IPS DF 6.9 (cell line): ENCODE measurements around the gene IGF2R.
"Not testable (repeated sequence)": the region's sequence is repeated elsewhere in the genome, so short reads cannot be mapped to it uniquely, and the experiment has no call there.

Experiments used
- DNase-seq: peaks from one replicate; pipeline ENCODE4 v3.0.0-alpha.2; 2013; ENCODE audit warnings: low read depth, low spot score
- H3K27ac ChIP-seq: one replicate; pipeline ENCODE4 v1.5.1; 2013; ENCODE audit warnings: low read length, control low read depth
- H3K27me3 ChIP-seq: 2 replicates; pipeline ENCODE4 v1.6.1; 2013; ENCODE audit warnings: mild to moderate bottlenecking, low read length; ENCODE audit not compliant: control insufficient read depth, insufficient read depth
- H3K36me3 ChIP-seq: 2 replicates; pipeline ENCODE4 v1.6.1; 2013; ENCODE audit warnings: low read length; ENCODE audit not compliant: control insufficient read depth, insufficient read depth
- H3K4me1 ChIP-seq: 2 replicates; pipeline ENCODE4 v1.6.1; 2013; ENCODE audit warnings: low read length; ENCODE audit not compliant: control insufficient read depth, insufficient read depth
- H3K4me3 ChIP-seq: 2 replicates; pipeline ENCODE4 v1.5.1; 2013; ENCODE audit warnings: mild to moderate bottlenecking, low read length
- H3K9me3 ChIP-seq: 2 replicates; pipeline ENCODE4 v1.6.1; 2013; ENCODE audit warnings: low read length, inconsistent platforms; ENCODE audit not compliant: control insufficient read depth, insufficient read depth
- WGBS: extraction: QIAGEN DNeasy Blood & Tissue Kit; methylation state at CpG from one replicate; pipeline ENCODE4 v1.1.7; 2013; ENCODE audit warnings: mixed read lengths, missing lambda C conversion rate; ENCODE audit not compliant: insufficient read length, insufficient coverage; 5-methylcytosine and 5-hydroxymethylcytosine counted together

Gene IGF2R

DNA sequence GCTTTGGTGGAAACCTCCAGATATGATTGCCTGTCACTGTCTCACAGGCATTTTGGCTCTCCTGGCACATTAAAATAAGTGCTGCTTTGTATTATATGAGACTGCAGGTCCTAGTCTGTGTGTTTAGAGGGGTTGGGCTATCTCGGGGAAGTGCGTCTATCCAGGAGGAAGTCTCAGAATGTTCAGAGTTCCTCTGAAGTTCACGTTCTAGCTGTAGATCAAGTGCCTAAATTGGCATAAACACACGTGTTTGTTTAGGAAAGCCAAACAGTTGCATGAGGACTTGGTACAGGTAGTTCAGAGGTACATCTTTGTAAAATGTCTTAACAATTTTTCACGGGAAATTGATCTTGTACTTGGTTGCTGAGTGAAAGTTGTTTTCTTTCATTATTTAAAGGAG lies 116.3 kb downstream of the IGF2R start:
- Histone ChIP-seq H3K27me3 (no peaks in the 10 kb centered on the region), H3K4me3 (no peak overlapping the region)
- no CpG with 5 or more reads among the region's 5 CpGs for WGBS

DNA sequence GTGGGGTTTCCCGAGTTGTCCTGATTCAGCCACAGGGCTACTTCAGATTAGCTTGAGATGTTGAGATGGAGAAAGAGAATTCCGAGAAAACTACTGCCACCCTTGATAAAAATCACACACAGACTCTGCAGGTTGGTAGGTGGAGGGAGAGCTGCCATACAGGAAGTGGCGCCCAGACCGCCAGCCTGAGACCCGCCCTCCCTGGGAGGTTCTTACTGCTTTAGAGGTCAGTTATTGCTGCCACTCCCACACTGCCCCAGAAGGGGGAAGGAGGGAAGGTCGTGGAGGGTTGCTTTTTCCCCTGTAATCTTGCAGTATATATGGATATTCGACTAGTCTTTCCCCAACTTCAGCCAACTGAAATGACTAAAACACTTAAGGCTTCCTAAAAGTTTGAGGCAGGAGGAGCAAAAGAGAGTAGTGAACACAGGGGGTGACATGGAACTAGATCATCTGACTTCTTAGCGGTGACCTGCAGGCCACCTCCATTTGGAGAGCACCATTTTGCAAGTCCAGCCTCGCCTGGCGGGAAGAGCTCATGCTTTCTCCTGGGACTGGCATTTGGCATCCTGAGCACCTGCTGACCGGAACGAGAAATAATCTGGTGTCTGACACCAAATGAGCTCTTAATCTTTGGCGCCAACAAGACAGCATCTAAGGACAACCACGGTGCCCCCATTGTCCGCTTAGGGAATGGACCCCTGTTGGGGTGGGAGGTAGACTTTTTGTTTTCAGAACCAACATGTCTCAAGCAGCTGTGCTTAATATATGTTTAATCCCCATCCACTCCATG lies 117.0 kb downstream of the IGF2R start:
- H3K4me3 ChIP-seq, result no peak overlapping the region
- DNase-seq, result no peak
- H3K27me3 ChIP-seq, result no peaks in the 10 kb centered on the region
- no peaks in the 10 kb centered on the region for H3K4me1 ChIP-seq
- no peak overlapping the region for H3K27ac ChIP-seq
- H3K9me3 ChIP-seq, result no peaks in the 10 kb centered on the region
- peaks cover 27% of the 10 kb centered on the region for H3K36me3 ChIP-seq
- no CpG with 5 or more reads among the region's 15 CpGs for WGBS

More for the DNA sequence above, 116.3 kb downstream of the IGF2R start:
- Histone ChIP-seq H3K9me3 (no peaks in the 10 kb centered on the region), H3K36me3 (peaks cover 27% of the 10 kb centered on the region), H3K27ac (no peak overlapping the region), H3K4me1 (no peaks in the 10 kb centered on the region)
- DNase-seq, result no peak

DNA sequence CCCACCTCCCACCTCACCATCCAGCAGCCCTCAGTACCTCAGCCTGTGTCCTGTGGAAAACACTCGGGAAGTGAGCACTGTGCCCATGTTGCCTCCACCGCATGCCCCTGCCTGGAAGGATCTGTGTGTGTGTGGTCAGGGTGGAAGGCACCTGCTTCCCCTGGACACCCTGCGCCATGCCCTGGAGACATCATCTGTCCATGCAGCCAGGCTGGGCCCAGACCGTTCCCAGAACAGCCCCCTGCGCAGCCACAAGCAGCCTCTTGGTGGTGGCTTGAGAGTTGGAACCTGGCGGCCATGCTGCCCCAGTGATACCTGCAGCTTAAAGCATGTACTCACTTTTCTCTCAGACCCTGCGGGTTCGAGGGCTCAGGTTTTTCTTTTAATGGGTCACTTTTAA lies 117.9 kb downstream of the IGF2R start:
- H3K27ac ChIP-seq, result no peak overlapping the region
- no peaks in the 10 kb centered on the region for H3K9me3 ChIP-seq
- H3K36me3 ChIP-seq, result peaks cover 30% of the 10 kb centered on the region
- no peak overlapping the region for H3K4me3 ChIP-seq
- no peak for DNase-seq
- no peaks in the 10 kb centered on the region for H3K4me1 ChIP-seq
- H3K27me3 ChIP-seq, result no peaks in the 10 kb centered on the region
- no CpG with 5 or more reads among the region's 8 CpGs for WGBS

DNA sequence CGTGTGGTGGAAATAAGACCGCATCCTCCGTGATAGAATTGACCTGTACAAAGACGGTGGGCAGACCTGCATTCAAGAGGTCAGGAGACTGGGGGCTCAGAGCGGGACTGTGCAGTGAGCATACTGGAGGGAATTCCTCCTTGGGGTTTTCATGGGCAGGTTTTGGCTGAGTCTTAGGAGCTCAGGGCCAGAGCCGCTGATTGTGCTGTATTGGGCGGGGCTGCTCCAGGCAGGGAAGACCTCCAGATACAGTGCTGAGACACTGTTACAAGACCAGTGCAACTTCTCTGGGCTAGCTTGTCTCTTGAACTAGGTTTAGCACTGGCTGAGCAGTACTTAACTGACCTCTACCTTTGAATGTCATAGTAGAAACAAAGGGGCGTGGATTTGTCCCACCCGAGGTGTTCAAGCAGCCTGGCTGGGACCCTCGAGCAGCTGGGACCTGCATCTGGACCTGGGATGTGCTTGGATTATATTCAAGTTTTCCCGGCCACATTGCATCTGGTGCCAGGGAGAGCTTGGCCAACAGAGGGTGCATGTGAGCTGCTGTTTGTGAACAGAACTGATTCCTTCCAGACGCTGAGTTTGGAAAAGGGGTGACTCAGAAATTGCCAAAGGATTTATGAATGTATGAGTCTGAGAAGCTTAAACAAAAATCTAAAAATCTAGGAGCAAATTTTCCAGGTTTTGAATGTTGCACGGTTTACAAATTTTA lies 119.3 kb downstream of the IGF2R start:
- H3K36me3 ChIP-seq, result peaks cover 39% of the 10 kb centered on the region
- no peak for DNase-seq
- WGBS, result no CpG with 5 or more reads among the region's 13 CpGs

DNA sequence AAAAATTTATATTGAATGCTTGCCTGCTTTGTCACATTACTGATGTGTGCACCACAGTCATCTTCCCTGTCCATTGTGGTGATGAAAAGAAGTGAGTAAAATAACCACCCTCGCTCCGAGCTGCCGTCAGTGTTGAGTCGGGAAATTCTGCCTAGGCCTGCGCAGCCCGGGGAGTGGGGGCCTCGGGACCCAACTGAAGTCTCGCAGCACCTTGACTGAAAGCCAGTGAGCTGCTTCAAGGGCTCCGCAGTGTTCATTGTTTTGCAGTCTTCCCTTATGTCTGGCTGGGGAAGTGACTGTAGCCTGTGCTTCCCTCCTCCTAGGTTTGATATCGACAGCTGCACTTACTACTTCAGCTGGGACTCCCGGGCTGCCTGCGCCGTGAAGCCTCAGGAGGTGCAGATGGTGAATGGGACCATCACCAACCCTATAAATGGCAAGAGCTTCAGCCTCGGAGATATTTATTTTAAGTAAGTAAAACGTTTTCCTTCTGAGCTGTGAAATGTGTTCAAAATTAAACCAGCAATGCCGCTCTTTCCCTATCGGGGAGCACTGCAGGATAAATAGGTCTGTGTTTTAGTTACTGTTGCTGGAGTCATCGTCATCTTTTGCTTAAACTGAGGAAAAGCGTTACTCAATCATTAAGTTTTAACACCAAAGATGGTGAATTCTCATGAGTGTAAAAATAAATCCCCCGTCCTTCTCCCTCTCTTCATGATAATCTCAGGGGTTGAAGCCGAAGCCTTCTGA lies 120.1 kb downstream of the IGF2R start:
- Histone ChIP-seq H3K27ac (no peak overlapping the region), H3K4me1 (no peaks in the 10 kb centered on the region)

More for the DNA sequence above, 119.3 kb downstream of the IGF2R start:
- H3K27ac ChIP-seq, result no peak overlapping the region
- no peaks in the 10 kb centered on the region for H3K27me3 ChIP-seq
- H3K4me3 ChIP-seq, result no peak overlapping the region
- no peaks in the 10 kb centered on the region for H3K9me3 ChIP-seq
- H3K4me1 ChIP-seq, result no peaks in the 10 kb centered on the region

DNA sequence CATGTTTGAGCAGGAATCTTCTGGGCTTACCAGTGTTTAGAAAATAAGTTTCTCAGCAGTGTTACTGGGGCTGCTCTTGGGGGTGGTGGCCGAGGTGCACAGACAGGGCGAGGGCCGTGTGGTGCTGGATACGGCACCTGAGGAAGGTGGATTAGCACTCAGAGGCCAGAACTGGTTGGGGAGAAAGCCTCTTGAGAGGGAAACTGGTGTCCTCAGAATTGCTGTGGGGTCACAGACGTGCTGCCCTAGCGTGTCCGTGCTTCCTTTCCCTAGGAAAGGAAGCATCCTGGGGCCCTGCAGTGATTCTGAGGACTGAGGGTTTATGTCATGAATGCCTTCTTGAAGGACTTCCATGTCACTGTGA lies 120.6 kb downstream of the IGF2R start:
- Histone ChIP-seq H3K4me3 (no peak overlapping the region), H3K27ac (no peak overlapping the region), H3K4me1 (no peaks in the 10 kb centered on the region), H3K27me3 (no peaks in the 10 kb centered on the region), H3K9me3 (no peaks in the 10 kb centered on the region), H3K36me3 (peaks cover 35% of the 10 kb centered on the region)
- WGBS, result no CpG with 5 or more reads among the region's 7 CpGs
- DNase-seq, result no peak

More for the DNA sequence above, 120.1 kb downstream of the IGF2R start:
- no CpG with 5 or more reads among the region's 21 CpGs for WGBS
- Histone ChIP-seq H3K27me3 (no peaks in the 10 kb centered on the region), H3K4me3 (no peak overlapping the region), H3K9me3 (no peaks in the 10 kb centered on the region), H3K36me3 (peaks cover 41% of the 10 kb centered on the region)
- no peak for DNase-seq

DNA sequence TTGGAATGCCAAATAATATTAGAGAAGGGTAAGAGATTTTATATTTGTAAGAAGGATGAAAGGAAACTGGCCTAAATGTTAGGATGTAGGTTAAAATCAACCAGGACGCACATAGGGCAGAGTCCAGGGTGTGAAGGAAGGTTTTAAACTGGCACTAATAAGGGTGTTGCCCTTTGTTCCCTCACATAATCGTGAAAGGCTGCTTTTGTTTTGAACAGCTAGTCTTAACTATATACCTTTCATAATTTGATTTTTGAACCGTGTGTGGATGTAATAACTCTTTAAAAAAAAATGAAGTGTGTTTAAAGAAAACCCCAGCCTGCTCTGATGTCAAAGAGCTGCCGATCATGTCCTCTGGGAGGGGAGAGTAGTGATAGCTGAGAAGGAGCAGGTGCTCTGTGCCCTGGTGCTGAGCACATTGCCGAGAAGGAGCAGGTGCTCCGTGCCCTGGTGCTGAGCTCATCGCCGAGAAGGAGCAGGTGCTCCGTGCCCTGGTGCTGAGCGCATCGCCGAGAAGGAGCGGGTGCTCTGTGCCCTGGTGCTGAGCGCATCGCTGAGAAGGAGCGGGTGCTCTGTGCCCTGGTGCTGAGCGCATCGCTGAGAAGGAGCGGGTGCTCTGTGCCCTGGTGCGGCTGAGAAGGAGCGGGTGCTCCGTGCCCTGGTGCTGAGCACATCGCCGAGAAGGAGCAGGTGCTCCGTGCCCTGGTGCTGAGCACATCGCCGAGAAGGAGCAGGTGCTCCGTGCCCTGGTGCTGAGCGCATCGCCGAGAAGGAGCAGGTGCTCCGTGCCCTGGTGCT lies 121.8 kb downstream of the IGF2R start:
- DNase-seq, H3K4me3 ChIP-seq, H3K27me3 ChIP-seq, H3K9me3 ChIP-seq, H3K4me1 ChIP-seq, H3K27ac ChIP-seq: not testable (repeated sequence)
- no CpG with 5 or more reads among the region's 32 CpGs for whole genome bisulfite sequencing
- peaks cover 30% of the 10 kb centered on the region for H3K36me3 ChIP-seq

DNA sequence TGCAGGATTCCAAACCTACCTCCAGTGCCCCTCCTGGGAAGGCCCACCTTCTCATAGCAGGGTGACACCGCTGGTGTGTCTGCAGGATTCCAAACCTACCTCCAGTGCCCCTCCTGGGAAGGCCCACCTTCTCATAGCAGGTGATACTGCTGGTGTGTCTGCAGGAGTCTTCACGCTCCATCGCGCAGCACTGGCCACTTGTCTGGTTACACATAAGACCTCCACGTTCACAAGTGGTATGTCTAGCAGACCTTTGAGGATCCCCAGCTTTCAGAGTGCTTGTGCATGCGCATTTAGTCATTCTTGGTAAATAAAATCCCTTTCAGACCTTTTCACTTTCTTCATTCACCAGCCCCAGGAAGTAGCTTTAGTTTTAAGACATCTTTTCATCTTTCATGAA lies 123.3 kb downstream of the IGF2R start:
- not testable (repeated sequence) for H3K9me3 ChIP-seq, H3K4me1 ChIP-seq, DNase-seq, H3K27me3 ChIP-seq, H3K4me3 ChIP-seq, H3K27ac ChIP-seq
- no CpG with 5 or more reads among the region's 6 CpGs for WGBS
- H3K36me3 ChIP-seq, result peaks cover 29% of the 10 kb centered on the region

DNA sequence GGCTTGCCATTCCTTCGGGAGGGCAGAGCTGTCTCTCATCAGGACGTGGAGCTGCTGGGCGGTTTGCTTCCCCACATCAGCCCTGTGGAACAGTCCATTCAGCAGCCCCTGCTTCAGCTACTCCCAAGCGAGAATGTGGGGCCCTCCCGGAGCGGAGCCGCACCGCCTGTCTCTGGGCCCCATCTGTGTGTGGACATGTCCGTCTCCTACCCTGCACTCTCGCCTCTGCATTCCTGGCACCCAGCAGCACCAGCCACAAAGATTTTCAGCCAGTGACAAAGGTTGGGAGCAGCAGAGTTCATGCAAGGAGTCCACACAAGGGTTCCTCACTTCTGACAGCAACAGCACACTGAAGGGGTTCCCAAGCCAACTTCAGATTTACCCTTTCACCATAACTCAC lies 123.7 kb downstream of the IGF2R start:
- DNase-seq, result no peak
- Histone ChIP-seq H3K36me3 (peaks cover 29% of the 10 kb centered on the region), H3K27me3 (no peaks in the 10 kb centered on the region), H3K27ac (no peak overlapping the region), H3K9me3 (no peaks in the 10 kb centered on the region), H3K4me1 (no peaks in the 10 kb centered on the region), H3K4me3 (no peak overlapping the region)
- WGBS, result no CpG with 5 or more reads among the region's 10 CpGs

DNA sequence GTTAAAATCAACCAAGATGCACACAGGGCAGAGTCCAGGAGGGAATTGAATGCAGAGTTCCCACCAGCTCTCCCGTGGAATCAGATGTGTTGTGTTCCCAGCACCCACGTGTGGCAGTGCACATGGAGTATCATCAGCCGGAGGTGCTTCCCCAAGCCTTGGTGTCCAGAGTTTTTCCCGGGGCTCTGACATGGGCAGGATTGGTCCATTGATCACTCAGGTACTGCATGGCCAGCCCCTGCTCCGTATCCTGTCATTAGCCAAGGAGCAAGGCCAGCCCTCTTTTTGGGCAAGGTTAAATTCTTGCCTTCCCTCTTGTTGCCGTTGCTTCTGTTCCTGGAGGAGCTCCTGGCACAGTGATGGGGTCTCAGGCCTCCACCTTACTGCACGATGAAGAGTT lies 124.2 kb downstream of the IGF2R start:
- Histone ChIP-seq H3K27ac (no peak overlapping the region), H3K9me3 (no peaks in the 10 kb centered on the region), H3K4me1 (no peaks in the 10 kb centered on the region), H3K4me3 (no peak overlapping the region), H3K36me3 (peaks cover 29% of the 10 kb centered on the region), H3K27me3 (no peaks in the 10 kb centered on the region)
- no CpG with 5 or more reads among the region's 7 CpGs for WGBS
- DNase-seq, result no peak
